ENCODE results near the gene STMN1. TPM values are rescaled to one million over a fixed set of nuclear protein-coding genes. Genes with fewer than 3 reads are reported as not detected.
A peak's percentile ranks its signal among the peaks of the same experiment; 100 is the strongest.

The STMN1 gene
- 89.5 and 137 TPM in 2 replicates for total RNA-seq (ENCODE audit: low replicate concordance)

DNA sequence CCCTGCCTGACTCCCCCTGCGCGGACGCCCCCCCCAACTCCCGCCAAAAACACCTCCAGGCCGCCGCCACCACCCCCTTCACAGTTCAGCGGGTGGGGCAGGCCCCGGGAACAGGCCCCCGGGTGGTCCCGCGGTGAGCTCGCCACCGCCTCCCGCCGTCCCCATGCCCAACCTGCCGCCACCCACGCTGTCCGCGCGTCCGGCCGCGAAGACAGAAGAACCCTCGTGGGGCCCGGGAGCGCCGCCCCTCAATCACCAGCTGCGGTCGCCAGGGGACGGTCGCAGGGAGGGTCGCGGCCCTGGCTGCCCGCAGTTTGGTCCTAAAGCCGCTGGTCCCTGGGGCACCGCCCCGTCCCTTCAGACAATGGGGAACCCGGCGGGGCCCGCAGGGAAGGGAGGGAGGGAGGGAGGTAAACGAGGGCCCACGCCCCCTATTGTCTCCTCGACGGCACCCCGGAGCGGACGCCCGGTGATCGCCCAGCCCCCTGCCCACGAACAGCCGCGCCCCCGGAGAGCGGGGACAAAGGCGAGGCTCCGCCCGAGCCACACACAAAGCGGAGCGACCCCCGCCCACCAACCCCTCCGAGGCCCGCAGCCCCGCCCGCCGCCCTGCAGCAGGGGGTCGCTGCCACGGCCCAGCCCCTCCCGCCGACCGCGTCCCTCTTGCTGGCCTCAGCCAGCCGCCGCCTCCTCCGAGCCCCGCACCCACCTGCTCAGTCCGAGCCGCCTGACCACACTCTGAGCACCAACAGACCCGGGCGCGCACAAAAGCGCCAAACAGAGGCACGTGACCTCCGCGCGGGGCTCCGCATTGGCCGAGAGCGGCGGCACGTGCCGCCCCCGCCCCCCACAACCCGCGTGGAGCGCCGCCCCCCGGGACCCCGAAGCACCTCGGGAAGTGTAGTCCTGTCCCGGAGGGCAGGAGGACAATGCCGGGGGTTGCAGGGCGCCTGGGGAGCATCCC lies at the start of gene STMN1:
Gene STMN1 (minus strand): TSS at position 740 of the 964 bp plus-strand sequence. CDS start 1,743 bp downstream, outside the sequence.
- peak; percentile 77 for DNase-seq (ENCODE audit: low read depth)
- peak within 1 kb of the TSS; percentile 70 for H3K4me3 ChIP-seq (ENCODE audit: low read depth, low read length)
- no peak for TF ChIP-seq CTCF (IDR thresholded peaks at IDR 0.05; ENCODE audit: insufficient read depth, low read length)

GRCh38 chr1:25955553-25955952 lies 49.3 kb upstream of the STMN1 start:
- H3K4me3 ChIP-seq (ENCODE audit: low read depth, low read length) = no peak overlapping the region
- TF ChIP-seq CTCF (IDR thresholded peaks at IDR 0.05; ENCODE audit: insufficient read depth, low read length) = no peak
- DNase-seq (ENCODE audit: low read depth) = no peak

DNA sequence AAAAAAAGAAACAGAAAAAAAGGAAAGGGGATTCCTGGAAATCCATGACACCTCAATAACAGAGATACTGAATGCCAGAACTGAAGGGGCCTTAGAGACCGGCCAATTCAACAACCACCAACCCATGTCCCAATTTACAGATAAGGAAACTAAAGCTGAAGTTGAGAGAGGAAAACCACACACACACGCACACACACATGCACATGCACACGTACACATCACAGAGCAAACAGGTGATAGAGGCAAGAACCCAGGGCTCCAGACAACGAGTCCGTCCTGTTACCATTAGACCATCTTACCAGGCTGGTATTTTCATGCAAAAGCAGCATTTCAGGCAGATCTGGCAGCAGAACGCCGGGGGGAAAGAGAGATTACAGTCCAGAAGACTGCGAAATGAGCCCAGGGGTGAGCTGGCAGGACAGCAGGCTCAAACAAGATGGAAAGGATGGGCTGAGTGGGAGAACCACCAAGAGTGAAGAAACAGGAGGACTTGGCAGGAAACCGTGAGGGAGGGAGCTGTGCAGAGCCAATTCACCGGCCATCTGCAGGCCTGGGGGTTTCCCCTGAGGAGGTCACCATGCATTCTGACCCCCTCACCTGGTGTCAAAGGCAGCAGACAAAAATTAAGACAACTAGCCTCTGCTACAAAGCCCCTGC lies 48.2 kb upstream of the STMN1 start:
- no peak for TF ChIP-seq CTCF (IDR thresholded peaks at IDR 0.05; ENCODE audit: insufficient read depth, low read length)
- H3K4me3 ChIP-seq (ENCODE audit: low read depth, low read length) = no peak overlapping the region
- DNase-seq (ENCODE audit: low read depth) = no peak

- no peak for TF ChIP-seq CTCF (IDR thresholded peaks at IDR 0.05; ENCODE audit: insufficient read depth, low read length)
- H3K4me3 ChIP-seq (ENCODE audit: low read depth, low read length) = no peak overlapping the region
- DNase-seq (ENCODE audit: low read depth) = peak; percentile 83
Observed at GRCh38 chr1:25952841-25953401, 46.7 kb upstream of the STMN1 start.

DNA sequence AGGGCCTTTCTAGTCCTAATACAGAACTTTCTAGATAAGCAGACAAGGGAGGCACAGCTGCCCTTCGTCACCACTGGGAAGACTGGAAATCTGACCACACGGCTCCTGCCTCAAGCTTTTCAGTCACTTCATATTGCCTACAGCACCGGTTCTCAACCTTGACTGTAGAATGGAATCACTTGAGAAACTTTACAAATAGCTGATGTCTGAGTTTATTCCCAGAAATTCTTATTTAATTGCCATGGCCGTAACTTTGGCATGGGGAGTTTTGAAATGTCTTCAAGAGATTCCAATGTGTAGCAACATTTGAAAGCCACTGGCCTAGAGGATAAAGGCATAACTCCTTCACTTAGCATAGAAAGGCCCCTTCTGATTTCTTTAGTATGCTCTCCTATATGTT lies 42.4 kb upstream of the STMN1 start:
- no peak for TF ChIP-seq CTCF (IDR thresholded peaks at IDR 0.05; ENCODE audit: insufficient read depth, low read length)
- no peak for DNase-seq (ENCODE audit: low read depth)
- H3K4me3 ChIP-seq (ENCODE audit: low read depth, low read length) = no peak overlapping the region

DNA sequence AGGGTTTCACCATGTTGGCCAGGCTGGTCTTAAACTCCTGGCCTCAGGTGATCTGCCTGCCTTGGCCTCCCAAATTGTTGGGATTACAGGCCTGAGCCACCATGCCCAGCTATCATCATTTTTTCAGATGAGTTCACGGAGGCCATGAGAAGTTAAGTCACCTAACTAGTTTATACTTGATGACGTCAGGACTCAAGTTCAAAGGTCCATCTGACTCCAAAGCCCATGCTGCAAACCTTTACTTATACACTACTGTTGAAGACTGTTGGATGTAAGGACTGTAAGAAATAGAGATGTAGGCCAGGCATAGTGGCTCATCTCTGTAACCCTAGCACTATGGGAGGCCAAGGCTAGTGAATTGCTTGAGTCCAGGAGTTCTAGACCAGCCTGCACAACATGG lies 40.8 kb upstream of the STMN1 start:
- TF ChIP-seq CTCF (IDR thresholded peaks at IDR 0.05; ENCODE audit: insufficient read depth, low read length) = no peak
- DNase-seq (ENCODE audit: low read depth) = no peak

More for the DNA sequence above, 40.8 kb upstream of the STMN1 start:
- H3K4me3 ChIP-seq (ENCODE audit: low read depth, low read length) = no peak overlapping the region

All from fibroblast of the aortic adventitia (primary cell).